Measurements from ENCODE around the gene MGAT5.

- TF ChIP-seq, protein P1, sequence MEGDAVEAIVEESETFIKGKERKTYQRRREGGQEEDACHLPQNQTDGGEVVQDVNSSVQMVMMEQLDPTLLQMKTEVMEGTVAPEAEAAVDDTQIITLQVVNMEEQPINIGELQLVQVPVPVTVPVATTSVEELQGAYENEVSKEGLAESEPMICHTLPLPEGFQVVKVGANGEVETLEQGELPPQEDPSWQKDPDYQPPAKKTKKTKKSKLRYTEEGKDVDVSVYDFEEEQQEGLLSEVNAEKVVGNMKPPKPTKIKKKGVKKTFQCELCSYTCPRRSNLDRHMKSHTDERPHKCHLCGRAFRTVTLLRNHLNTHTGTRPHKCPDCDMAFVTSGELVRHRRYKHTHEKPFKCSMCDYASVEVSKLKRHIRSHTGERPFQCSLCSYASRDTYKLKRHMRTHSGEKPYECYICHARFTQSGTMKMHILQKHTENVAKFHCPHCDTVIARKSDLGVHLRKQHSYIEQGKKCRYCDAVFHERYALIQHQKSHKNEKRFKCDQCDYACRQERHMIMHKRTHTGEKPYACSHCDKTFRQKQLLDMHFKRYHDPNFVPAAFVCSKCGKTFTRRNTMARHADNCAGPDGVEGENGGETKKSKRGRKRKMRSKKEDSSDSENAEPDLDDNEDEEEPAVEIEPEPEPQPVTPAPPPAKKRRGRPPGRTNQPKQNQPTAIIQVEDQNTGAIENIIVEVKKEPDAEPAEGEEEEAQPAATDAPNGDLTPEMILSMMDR (conservative IDR thresholded peaks at IDR 0.05; ENCODE audit: low read length) = no peak
- TF ChIP-seq EZH2phosphoT487 (IDR thresholded peaks at IDR 0.05; ENCODE audit: borderline replicate concordance, low read depth, low read length) = no peak
Measured at GRCh38 chr2:134416637-134417036, 162.8 kb downstream of the MGAT5 start.
